NCI-H446 (cell line): Measurements from ENCODE around the gene MBD5.
"Not testable (repeated sequence)": the region's sequence is repeated elsewhere in the genome, so short reads cannot be mapped to it uniquely, and the experiment has no call there.

Experiments used
- DNase-seq, 2 experiments: peaks; one replicate each; lab custom pipeline; 2025; lab: John Stamatoyannopoulos, UW

Gene MBD5

DNA sequence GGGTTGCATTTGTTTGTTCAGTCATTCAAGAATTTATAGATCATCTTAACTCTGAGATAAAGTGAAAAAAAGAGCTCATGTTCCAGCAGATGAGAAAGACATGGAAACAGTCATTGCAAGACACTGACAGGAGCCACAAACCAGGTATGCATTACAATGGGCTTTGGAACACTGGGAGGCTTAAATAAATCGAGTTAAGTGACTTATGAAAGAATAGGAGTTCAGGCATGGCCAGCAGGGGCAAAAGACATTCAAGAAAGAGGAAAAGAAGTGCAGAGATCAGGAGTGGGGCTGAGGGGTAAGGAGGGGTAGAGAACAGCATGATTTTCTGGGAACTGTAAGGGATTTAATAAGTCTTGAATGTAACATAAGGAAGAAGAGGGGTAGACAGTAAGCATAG lies 502.4 kb downstream of the MBD5 start:
- no peak for DNase-seq

- DNase-seq, result no peak
Observed at GRCh38 chr2:148524519-148524919, 503.6 kb downstream of the MBD5 start.

DNA sequence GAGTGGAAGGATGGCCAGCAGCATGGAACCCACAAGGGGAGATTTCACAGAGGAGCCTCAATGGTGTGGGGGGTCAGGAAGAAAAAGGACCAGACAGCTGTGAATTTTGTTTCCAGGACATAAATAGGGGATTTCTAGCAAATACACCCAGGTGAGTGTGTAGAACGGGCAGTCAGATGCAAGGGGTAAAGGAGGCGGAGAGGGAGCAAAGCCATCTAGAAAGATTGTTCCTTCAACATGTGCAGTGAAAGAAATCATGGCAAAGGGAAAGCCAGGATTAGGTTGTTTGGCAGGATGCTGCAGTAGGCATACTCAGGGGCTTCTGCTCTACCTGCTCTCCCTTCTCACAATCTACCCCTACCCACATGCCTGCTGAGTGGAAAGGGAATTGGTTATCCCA lies 504.2 kb downstream of the MBD5 start:
- DNase-seq, result no peak

DNA sequence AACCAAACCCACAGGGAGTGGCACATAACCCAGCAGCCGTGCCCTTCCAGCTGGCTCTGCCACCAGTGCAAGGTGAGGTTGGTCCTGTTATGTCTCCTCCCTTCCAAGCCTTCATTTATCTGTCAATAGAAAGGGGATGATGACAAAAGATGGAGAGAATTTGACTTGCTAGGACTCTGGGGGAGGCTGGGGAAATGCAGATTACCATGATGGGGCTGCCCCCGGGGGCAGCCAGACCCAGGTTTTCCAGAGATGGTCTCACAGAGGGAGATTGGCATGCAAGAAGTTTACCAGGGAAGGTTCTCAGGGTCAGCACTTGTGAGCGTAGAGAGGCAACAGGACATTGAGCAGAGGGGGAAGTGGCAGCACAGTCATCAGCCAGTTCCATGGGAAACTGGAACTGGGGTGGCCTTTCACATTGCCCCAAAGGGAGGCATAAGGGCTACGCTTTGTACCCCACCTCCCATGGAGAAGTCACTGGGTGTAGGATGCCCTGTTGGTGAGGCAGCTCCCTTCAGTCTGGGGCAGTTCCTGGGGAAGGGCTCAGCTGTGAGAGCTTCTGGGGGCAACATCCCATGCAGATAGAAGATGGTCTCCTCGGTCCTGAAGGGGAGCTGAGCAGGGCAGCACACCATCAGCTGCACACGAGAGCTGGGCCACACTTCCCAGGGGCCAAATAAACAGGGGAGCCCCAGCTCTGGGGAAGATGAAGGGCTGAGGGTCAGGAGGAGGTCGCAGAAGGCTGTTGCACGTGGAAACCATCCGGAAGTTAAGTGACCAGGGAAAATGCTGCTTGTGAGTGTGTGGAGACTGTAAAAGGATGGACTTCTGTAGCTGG lies 505.8 kb downstream of the MBD5 start:
- DNase-seq, result no peak

GRCh38 chr2:148527488-148528340 lies 506.8 kb downstream of the MBD5 start:
- no peak for DNase-seq

GRCh38 chr2:148528356-148529064 lies 507.6 kb downstream of the MBD5 start:
- DNase-seq, result no peak

DNA sequence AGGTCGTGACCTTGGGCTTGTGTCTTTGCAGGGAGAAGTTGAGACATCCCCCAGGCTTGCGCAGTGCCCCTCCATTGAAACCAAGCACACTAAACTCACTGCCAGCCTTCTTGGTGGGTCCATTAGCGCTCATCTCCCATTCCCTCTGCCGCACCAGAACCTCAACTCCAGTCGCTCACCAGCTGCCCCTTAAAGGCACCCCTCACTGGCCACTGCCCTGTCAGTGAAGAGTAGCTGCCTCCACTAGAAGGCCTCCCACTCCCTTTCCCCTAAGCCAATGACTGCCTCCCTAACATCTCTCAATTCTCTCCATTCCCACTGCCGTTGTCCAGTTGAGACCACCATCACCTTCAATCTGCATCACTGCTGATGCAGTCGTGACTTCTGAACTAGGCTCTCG lies 508.9 kb downstream of the MBD5 start:
- DNase-seq, result no peak

DNA sequence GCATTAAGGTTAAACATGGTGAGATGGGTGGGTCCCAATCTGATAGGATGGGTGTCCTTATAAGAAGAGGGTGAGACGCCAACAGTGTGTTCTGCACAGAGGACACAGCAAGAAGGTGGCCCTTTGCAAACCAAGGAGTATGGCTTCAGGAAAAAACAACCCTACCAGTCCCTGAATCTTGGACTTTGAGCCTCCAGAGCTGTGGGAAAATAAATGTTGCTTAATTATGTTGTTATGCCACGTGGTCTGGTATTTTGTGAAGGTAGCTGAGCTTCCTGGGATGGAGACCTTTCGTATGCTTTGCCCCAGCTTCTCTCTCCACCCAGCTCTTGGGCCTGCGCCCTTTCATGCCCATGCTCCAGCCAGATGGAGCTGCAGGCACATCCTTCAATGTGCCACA lies 509.5 kb downstream of the MBD5 start:
- DNase-seq, result no peak

DNA sequence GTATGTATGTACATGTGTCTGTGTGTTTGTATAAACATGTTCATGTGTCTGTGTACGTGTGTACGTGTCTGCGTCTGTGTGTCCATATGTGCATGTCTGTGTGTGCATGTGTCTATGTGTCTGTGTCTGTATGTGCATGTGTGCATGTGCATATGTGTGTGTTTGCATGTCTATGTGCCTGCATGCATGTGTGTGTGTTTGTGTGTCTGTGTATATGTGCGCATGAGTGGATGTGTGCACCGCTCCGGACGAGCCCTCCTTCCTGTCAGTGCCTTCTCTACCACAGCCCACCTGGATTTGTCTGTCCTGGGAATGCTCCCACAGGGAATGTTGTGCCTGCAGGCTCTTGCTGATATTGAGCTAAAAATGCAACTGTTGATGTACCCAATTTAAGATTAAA lies 510.3 kb downstream of the MBD5 start:
- no peak for DNase-seq

DNA sequence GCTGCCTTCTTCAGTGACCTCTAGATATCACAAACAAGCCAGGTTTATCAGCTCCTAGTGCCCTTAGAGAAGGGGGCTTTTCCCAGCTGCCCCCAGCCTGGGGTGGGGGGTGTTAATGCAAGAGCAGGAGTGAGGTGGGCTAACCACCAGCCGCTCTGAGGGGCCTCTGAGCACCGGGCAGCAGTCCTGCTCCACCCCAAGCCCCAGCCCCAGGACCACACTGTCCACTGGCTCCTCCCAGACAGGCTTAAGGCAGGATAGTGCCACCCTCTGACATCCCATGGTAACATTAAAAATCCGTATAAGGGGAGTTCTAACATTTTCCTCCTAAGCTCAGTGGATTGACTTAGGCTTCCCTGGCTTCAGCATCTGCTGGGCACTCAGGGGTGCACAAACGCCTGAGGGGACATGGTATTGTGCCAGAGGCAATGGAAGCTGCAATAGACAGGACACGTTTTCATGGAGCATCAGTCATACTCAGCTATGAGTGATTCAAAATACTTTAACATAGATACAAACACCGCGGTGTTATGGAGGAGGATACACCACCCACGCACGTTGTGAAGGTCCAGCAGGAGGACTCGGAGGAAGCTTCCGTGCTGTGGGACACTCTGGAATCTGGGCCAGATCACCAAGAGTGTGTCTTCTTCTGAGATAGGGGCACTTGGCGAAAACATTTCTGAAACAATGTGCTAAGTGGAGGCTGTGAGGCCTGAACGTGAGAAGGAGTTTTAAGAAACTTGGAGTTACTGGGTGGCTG lies 511.0 kb downstream of the MBD5 start:
- no peak for DNase-seq

GRCh38 chr2:148533004-148533403 lies 512.1 kb downstream of the MBD5 start:
- no peak for DNase-seq

- no peak for DNase-seq
Observed at GRCh38 chr2:148533685-148534084, 512.8 kb downstream of the MBD5 start.

GRCh38 chr2:148534416-148535204 lies 513.7 kb downstream of the MBD5 start:
- DNase-seq, result no peak

DNA sequence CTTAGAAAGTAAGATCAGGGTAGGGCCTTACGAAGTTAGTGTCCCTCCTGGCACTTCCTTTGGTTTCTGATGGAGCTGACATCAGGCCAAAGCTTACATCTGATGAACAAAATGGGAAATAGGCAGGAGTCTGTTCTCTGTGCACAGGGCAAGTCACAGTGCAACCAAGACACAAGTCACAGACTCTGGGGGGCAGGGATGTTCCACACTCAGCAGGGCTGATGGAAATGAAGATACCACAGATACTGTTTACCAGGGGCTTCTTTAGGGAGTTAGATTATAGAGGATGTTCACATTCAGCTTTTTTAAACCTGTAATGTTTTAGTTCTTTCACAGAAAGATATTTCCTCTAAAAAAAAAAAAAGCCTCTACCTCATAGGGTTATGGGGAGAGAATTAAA lies 517.5 kb downstream of the MBD5 start:
- DNase-seq, result no peak

GRCh38 chr2:148540022-148540421 lies 519.1 kb downstream of the MBD5 start:
- no peak for DNase-seq

GRCh38 chr2:148541792-148542191 lies 520.9 kb downstream of the MBD5 start:
- no peak for DNase-seq

GRCh38 chr2:148542614-148543013 lies 521.7 kb downstream of the MBD5 start:
- no peak for DNase-seq

DNA sequence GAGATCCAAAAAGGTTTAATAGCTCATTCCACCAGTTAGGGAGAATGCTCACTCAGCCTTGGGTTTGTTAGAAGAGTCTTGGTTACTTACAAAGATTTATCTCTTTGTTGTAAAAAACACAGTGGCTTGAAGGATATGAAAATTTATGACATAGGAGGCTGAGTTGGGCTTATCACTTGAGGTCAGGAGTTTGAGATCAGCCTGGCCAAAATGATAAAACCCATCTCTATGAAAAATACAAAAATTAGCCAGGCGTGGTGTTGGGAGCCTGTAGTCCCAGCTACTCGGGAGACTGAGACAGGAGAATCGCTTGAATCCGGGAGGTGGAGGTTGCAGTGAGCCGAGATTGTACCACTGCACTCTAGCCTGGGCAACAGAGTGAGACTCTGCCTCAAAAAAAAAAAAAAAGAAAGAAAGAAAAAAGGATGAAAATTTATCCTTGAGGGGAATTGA lies 522.2 kb downstream of the MBD5 start:
- DNase-seq, result not testable (repeated sequence)

- DNase-seq, result no peak
Observed at GRCh38 chr2:148545390-148546256, 524.7 kb downstream of the MBD5 start.

GRCh38 chr2:148546270-148546669 lies 525.4 kb downstream of the MBD5 start:
- no peak for DNase-seq
